HG02588 (cell line): ENCODE results near the gene IL11.
"Not testable (repeated sequence)": the region's sequence is repeated elsewhere in the genome, so short reads cannot be mapped to it uniquely, and the experiment has no call there.

Experiments used
- ATAC-seq: cut with Tn5 transposase; IDR thresholded peaks from one replicate; pipeline ENCODE4 v1.9.1; 2021; ENCODE audit warnings: mild to moderate bottlenecking, moderate library complexity; ENCODE audit not compliant: unreplicated experiment

Gene IL11

GRCh38 chr19:55339105-55339888 lies 31.0 kb downstream of the IL11 start, which contains the start of gene KMT5C:
KMT5C (plus strand) TSS chr19:55339876; CDS start chr19:55341937, 2,061 bp downstream.
- ATAC-seq, result peak; percentile 78

DNA sequence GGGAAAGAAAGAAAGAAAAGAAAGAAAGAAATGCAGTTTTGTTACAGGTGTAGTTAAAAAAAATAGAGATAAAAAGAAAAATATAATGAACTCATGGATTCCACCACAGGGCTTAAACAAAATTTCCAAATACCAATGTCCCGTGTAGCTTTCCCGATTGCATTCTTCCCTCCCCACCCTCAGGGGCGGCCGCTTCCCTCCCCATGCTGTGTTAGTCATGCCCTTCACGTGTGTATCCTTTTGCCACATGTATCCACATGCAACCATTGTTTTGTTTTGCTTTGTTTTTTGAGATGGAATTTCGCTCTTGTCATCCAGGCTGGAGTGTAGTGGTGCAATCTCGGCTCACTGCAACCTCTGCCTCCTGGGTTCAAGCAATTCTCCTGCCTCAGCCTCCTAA lies 34.2 kb downstream of the IL11 start:
- no peak for ATAC-seq

DNA sequence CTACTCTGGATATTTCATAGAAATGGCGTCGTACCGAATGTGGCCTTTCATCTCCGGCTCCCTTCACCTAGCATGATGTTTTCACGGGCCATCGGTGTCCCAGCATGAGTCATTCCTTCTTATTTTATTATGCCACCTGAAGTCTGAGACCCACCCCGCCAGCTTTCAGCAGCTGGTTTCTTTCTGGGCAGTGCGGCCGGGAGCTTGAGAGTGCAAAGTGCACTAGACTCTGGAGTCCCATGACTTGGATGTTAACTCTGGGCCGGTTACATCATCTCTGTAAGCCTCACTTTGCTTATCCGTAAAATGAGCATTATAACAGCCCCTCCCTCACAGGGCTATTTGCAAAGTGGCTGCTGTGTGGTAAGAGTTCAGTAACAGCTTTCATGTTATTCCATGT lies 36.4 kb downstream of the IL11 start:
- no peak for ATAC-seq

DNA sequence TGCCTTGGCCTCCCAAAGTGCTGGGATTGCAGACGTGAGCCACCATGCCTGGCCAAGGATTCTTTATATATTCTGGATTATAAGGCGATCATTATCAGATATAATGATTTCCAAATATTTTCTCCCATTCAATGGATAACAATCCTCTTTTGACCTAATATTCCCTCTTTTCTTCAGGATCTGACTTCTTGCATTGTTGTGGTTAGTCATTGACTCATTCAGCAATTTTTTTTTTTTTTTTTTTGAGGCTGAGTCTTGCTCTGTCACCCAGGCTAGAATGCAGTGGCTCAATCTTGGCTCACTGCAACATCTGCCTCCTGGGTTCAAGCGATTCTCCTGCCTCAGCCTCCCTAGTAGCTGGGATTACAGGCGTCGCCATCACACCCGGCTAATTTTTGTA lies 40.5 kb downstream of the IL11 start:
- not testable (repeated sequence) for ATAC-seq

DNA sequence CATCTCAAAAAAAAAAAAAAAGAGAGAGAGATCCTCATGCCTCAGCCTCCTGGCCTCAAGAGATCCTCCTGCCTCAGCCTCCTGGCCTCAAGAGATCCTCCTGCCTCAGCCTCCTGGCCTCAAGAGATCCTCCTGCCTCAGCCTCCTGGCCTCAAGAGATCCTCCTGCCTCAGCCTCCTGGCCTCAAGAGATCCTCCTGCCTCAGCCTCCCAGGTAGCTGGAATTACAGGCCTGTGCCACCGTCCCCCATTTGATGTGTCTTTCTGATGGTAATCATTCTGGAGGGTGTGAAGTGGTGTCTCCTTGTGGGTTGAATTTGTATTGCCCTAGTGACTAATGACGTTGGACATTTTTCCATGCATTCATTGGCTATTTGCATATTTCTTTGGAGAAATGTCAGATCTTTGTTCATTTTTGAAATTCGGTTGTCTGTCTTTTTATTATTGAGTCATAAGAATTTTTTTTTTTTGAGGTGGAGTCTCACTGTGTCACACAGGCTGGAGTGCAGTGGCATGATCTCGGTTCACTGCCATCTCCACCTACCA lies 41.4 kb downstream of the IL11 start:
- ATAC-seq, result not testable (repeated sequence)

- ATAC-seq, result no peak
Measured at GRCh38 chr19:55325172-55325571, 45.1 kb downstream of the IL11 start, which contains the start of gene TMEM150B. TMEM150B (minus strand) TSS chr19:55325341; CDS start chr19:55321036, 4,305 bp downstream.

- ATAC-seq, result no peak
Measured at GRCh38 chr19:55324662-55325061, 45.6 kb downstream of the IL11 start.

DNA sequence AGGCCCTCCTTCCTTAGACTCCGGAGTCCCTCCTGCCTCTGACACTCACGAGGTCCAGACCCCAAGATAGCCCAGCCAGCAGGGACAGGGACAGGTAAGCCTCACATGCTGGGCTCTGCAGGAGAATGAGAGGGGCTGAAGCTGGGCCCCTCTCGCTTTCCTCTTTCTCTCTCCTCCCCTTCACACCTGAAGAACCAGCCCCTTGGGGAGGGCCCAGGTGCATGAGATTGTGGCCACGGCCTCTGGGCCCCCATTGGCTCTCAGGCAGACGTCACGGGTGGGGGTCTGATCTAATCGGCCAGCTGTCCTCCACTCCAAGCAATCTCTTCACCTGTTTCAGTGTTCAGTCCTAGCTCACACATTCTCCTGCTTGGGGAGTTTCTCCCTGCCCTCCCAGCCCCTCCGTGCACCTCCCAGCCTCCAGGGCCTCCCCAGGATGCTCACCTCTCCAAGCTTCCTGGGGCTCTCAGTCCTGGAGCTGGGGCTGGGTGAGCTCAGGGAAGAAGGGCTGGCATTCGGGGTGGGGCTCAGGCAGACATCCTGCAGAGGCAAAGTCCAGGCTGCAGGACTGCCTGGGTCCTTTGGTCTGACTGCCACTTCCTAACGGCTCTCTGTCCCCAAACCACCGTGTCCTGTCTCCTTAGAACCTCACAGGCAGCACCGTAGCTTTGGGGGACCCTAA lies 47.9 kb downstream of the IL11 start:
- no peak for ATAC-seq

GRCh38 chr19:55321466-55322137 lies 48.7 kb downstream of the IL11 start:
- ATAC-seq, result no peak

DNA sequence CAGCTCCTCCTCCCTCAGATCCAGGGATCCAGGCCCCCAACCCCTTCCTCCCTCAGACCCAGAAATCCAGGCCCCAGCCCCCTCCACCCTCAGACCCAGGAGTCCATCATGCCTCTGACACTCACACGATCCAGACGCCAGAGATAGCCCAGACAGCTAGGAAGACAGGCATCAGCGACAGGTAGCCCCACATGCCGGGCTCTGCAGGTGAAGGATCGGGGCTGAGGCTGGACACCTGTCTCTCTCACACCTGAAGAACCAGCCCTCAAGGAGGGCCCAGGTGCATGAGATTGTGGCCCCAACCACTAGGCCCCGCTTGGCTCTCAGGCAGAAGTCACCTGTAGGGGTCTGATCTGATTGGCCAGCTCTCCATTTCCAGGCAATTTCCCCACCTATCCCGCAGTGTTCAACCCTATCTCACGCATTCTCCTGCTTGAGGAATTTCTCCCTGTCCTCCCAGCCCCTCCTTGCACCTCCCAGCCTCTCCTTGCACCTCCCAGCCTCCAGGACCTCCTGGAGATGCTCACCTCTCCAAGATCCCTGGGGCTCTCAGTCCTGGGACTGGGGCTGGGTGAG lies 49.3 kb downstream of the IL11 start:
- ATAC-seq, result no peak

DNA sequence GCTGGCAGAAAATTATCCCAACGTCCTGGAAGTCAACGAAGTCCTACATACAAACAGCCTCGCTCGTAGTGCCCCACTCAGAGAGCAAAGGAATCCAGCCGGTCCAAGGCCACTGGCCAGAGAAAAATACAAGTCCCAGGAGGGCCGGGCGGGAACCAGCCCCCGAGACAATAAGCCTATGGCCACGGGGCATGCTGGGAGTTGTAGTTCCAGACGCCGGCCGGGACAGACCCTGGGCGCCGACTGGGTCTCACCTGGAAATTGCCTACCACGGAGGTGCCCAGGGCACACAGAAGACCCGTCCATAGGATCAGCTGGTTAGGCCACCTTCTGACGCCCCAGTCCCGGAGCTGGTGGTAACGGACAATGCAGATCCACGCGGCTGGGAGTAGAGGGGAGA lies 50.5 kb downstream of the IL11 start:
- ATAC-seq, result no peak

- no peak for ATAC-seq
Measured at GRCh38 chr19:55316646-55317045, 53.6 kb downstream of the IL11 start.

- ATAC-seq, result no peak
Measured at GRCh38 chr19:55315956-55316525, 54.2 kb downstream of the IL11 start.

DNA sequence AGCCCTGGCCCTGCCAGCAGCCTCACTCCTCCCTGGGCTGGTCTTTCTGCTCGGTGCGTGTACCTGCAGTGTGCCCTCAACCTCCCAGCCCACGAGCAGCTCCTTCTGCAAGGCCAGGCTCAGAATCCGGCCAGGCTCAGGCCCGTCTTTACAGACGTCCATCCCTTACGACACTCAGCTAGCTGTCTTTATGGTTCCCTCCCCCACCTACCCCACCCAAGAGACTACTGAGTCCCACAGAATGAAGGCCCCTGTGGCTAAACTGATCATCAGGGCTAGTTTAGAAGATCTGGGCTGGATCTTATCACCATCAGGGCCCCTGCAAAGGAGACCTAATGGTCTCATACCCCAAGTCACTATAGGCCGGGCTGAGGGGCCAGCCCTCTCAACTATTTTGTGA lies 55.9 kb downstream of the IL11 start:
- no peak for ATAC-seq
